GM21723 (cell line): ENCODE data around the gene SHISAL1.
"Not testable (repeated sequence)": the region's sequence is repeated elsewhere in the genome, so short reads cannot be mapped to it uniquely, and the experiment has no call there.

Source experiments
- ATAC-seq: cut with Tn5 transposase; IDR thresholded peaks from one replicate; pipeline ENCODE4 v1.9.1; 2021; ENCODE audit warnings: mild to moderate bottlenecking, moderate library complexity; ENCODE audit not compliant: unreplicated experiment

SHISAL1 gene

DNA sequence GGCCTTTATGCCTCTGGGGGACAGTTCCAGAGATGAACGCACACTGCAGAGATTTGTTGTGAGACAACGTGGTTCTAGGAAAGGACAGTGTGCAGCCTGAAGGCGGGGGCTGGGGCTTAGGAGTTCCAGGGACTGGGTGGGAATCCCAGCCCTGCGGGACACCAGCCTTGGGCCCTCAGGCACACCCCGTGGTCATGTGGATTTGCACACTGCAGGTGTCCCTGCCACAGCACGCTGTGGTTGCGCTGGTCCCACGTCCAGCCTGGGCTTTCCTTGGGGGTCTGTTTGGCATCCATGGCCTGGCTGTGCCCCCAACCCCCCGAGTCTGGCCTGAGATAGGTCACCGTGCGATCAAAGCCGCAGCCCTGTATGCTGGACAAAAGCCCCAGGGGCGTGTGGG is 7.3 kb downstream of the SHISAL1 start:
- no peak for ATAC-seq

DNA sequence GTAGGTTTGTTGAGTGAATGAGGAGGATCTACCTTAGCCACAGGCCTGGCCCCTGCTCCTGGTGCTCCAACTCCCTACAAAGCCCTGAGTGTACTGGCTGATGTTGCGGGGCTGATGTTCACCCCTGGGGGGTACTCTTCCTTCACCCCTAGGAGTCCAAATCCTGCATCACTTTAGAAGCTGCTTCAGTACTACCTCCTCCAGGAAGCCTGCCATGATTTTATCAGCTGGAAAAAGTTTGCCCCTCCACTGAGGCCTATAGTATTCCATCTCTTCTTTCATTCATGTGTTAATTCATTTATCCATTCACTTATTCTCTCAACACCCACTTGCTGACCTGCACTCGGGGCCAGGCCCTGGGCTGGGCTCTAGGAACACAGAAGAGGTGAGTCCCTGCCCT is 7.8 kb downstream of the SHISAL1 start:
- no peak for ATAC-seq

DNA sequence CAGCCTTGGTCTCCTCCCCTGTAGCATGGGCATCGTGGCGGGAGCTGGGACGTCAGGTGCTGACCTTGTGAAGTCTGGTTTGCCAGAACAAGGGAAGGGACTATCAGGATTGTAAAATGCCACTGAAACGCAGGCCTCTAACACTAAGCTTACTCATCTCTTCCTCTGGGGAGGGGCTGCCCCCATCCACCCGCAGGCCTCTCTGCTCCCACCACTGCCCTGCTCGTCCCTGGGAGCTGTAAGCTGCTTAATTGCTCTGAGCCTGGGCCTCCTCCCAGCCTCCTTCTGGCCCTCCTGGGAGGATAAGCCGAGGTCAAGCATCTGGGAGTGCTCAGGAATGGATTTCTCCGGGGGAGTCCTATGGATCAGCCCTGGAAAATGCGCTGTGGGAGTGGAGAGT is 8.4 kb downstream of the SHISAL1 start:
- ATAC-seq = no peak

DNA sequence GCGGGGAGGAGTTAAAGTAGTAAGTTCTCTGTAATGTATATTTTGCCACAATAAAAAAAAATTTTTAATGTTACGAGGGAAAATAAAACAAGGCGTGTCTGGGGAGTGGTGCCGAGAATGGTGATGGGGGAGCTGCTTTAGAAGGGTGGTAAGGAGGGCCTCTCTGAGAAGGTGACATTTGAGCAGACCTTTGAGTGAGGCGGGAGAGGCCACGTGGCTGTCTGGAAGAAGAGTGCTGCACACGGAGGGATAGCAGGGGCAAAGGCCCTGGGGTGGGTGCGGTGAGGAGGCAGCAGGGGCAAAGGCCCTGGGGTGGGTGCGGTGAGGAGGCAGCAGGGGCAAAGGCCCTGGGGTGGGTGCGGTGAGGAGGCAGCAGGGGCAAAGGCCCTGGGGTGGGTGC is 10.4 kb downstream of the SHISAL1 start:
- ATAC-seq = not testable (repeated sequence)

DNA sequence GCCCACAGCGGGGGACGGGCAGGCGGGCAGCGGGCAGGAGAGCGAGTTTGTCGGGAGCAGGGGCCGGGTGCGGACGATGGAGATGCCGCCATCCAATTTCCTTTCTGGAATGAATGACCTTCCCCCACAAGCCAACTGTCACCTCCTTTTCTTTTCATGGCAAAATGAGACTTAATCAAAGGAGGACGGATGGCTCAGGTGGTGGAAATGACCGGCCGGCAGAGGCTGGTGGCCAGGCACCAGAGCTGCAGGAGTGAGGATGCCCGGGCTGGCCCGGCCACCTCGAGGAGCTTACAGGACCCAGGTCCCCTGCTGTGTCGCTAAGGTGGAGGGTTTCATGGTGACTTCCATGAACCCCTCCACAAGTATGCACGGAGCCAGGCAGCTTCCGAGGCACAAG is 11.7 kb downstream of the SHISAL1 start:
- ATAC-seq = no peak

DNA sequence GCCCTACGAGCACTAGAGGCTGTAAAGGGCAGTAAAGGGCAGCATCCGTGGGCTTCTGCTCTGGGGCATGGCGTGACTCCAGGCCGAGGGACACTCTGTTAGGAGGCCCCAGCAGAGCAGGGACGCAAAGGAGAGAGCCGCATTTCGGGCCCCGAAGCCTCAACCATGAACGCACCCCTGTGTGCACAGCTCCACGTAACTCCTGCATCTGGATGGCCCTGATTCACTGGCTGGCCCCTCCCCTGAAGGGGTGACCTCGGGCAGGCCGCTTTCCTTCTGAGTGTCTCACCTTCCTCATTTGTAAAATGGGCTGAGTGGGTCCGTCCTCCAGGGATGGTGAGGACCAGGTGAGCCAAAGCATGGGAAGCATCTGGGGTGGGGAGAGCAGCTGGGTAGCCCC is 13.6 kb downstream of the SHISAL1 start:
- ATAC-seq = no peak

DNA sequence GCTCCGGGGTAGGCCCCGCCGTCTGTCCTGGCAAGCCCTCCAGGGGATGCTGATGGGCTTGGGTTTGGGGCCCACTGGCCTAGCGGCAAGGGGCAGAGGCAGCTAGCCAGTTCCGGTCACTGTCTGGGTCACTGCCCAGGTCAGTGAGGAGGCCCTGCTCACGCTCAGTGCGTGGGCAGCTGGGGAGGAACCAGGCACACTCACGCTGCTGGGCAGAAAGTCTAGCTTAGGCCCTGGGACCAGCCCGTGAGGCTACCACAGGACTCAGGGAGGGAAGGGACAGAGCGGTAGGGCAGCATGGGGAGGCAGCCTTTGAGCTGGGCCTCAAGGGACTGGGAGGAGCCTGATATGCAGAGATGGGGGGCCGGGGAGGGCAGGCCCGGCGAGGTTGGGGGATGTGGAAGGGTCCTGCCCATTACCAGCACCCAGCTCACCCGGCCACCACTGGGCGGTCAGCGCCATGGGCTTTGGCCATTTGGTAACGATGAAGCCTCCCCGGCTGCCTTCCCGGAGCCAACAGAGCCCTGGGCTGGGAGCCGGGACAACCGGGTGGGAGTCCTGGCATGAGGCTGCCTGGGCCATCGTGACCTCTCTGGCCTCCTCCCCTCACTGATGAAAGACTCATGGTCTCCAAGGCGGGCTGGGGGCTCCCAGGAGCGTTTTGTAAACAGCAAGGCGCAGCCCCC is 14.2 kb downstream of the SHISAL1 start:
- ATAC-seq = no peak

DNA sequence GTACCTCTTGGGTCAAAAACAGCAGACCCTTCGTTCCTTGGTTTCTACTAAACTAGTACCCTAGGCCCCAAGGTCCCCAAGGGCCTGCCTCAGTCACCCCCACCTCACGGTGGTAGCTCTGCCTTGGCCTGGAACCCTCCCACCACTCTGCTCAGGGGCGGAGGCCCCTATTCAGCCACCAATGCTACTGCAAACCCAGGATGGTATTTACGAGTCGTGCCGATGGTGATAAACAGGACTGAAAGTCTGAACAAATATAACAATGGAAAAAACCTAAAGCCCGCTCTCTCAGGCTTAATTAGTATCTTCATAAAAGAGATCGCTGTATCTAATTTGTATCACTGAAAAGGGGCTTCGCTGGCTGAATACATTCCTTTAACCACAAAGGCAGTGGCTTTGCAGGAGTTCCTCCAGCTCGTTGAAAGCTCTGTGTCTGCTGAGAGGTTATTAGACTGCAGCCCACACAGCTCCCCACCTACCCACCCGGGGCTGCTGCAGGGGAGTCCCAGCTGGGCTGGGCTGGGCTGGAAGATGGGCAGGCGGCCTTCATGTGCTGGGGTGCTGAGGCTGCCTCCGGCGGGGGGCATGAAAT is 15.2 kb downstream of the SHISAL1 start:
- no peak for ATAC-seq

DNA sequence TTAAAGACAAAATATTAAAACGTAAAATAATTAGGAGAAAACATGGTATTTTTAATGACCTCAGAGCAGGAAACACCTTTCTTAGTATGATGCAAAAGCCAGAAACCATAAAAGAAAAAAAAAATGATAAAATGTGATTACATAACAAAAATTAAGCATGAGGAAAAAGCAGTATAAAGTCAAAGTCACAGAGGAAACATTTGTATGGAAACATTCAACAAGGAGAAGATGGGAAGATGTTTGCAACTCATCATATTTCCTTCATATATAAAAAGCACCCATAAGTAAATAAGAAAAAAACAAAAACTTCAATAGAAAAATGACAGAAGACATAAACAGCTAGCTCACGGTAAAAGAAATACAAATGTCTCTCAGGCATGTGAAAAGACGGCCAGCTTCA is 17.3 kb downstream of the SHISAL1 start:
- no peak for ATAC-seq

DNA sequence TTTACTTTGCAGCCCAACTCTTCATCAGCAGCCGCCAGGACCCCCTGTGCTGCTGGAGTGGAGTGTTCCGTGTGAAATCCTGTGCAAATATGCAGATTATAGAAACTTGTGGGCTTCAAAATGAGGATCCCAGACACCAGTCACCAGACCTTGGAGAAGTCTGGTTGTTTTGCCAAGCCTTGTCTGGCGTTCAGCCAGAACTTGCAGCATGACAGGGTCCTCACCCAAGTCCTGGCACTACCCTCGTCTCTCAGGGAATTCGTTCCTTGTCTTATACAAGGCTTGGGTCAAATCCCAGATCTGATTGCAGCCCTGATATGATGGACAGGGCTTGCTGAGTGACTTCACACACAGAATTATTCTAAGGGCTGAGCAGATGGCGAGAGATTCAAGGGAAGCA is 18.9 kb downstream of the SHISAL1 start:
- ATAC-seq = no peak

DNA sequence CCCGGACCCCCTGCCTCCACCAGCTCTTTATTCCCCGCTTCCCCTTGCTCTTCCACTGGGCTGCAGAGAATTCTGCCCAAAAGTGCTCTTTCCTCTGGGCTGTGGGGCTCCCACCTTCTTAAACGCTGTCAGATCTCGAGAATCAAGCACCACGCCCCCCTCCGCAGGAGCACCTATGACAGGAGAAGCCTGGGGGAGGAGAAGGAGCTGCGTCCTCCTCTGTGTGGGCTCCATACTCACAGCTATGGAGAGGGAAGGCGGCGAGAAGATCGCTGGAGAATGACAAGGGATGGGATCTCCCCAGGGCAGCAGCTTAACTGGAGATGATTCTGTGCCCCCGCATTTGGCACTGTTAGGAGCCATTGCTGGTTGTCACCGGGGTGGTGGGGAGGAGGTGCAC is 19.7 kb downstream of the SHISAL1 start:
- ATAC-seq = no peak

DNA sequence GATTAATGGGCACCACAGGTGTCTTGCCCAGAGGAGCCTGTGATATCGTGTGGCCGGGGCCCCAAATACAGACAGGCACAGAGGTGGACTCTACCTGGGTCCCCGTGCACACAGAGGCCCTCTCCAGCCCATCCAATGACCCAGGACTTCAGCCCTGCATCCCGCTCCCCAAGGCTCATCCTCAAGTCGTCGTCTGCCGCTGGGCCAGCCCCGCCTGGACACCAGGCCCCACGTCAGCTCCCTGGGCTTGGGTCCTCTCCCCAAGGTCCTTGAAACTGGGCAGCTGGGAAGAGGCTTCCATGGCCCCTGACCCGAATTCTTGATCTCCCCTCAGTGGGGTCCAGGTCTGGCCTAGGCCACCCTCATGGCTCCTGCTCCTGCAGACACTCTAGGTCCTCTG is 20.2 kb downstream of the SHISAL1 start:
- no peak for ATAC-seq

DNA sequence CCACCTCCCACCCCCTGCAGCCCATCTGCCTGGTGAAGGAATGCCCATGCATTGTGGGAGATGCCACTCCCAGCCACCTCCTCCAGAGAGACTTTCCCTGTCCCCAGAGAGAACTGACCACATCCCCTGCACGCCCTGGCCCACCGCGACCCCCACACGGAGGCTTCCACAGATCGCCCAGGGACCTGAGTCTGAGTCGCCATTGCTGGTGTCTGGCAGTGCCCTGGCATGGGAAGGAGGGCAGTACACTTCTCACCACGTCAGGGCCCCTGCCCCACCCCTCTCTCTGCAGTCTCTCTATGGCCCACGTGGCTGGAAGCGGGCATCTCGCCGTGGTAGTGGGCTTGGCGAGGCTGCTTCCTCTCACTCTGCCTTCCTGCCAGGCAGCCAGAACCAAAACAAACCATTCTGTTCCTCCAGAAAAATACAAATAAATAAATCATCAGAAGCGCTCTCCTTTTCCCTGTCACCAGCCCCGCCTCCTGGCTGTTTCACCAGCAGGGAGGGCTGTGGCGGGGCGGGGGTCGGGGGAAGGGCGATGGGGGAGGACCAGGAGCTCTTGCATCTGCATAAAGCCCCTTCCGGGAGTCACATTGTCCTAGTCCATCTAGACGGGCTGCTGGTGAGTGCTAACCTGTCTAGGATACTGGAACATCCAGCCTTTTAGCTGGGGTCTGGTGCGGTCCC is 20.9 kb downstream of the SHISAL1 start:
- ATAC-seq = no peak

DNA sequence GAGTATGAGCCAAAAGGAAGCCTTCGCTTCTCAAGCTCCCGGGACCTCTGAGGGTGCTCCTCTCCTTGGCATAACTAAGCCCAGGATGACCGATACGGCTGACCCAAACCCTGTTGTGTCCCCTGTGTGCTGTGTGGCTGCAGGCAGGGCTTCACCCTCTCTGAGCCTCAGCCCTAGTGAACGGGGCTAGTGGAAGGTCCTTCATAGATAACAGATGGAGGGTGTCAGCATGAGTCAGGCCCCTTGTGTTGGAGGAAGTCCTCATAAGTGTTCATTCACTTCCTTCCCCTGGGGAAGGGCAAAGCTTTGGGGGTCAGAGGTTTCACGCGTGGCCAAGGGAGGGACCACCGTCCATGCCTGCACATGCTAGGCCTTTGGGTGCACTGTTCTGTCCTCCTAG is 21.5 kb downstream of the SHISAL1 start:
- ATAC-seq = no peak

DNA sequence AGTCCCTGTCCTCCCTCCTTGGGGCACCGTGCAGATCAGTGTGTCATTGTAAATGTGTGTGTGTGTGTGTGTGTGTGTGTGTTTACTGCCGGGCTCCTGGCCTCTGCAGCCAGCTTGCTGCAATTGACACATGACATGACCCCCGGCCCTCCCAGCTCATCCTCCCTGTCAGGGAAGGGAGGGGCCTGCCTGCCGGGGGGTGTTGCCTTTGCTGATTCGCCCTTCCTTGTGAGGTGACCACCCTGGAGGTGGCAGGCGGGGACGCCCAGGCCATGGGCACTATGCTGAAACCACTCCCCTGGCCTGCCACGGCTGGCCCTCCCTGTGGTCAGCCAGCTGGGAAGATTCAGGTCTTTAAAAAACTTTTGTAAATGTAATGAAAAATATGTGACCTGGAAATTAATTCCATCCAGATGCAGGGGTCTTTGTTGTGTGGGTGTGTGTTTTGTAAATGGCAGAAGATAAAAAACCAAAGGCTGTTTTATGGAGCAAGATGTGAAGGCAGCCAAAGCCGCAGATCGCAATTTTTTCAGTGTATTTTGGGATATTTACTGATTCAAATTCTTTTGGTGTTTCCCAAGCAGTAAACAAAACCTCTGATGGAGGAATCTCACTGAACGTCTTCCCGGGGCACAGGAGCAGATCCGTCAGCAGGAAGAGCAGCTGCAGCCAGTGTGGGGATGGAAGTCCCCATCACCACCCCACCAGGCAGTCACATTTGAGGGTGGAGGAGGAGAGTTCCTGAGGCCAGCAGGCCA is 23.2 kb downstream of the SHISAL1 start:
- no peak for ATAC-seq

DNA sequence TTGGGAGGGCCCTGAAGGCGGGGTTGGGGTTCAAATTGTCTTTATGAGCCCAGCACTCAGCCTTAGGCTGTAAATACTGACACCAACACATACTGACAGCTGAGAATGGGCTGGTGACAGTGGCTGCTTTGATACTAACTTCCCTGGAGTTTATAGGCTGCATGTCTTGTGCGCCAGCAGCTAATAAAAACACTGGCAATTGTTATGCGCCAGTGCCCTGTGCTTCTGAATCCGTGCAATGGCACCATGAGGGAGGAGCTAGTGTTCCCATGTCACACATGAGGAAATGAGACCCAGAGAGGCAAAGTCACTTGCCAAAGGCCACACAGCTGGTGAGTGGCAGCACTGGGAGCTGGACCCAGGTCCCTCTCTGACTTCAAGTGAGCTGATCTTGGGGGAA is 23.8 kb downstream of the SHISAL1 start:
- no peak for ATAC-seq

DNA sequence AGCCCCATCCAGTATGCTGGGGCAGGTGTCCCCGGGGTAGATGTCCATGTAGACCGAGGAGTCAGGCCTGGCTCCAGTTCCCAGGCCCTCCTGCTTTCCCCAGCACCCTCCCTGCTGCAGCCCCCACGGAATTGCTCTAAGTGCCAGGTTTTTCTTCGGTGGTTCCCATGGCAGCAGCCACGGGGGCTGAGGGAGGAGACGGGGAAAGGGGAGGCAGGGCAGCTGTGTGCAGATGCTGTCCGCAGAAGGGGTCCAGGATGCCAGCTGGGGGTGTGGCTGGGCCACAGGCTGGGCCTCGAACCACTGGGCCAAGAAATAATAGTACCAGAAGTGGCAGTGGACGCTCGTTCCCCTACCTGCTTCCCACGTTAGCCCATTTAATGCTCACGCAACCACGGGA is 25.0 kb downstream of the SHISAL1 start:
- no peak for ATAC-seq

DNA sequence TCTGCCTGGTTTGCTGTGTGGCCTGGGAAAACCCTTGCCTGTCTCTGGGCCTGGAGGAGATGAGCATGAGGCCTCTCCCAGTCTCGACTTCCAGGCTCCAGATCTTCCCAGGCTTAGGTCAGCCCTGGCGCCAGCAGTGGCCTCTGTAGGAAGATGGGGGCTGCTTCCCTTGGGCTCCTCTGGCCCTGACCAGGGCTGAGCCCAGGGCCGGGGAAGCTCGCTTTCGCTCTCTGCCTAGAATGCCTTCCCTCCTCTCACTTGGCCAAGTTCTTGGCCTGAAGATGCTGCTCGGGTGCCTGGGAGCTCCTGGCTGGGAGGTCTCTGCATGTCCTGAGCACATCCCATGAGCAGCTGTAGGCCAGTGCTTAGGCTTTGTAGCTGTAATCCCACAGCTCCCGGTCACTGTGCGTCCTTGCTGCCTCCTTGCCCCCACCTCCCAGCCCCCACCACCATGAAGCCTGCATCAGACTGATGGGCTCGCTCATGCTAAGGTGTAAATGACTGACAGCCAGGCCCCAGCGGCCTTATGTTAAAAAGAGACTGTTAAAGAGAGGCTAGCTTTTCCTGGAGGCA is 25.5 kb downstream of the SHISAL1 start:
- no peak for ATAC-seq

DNA sequence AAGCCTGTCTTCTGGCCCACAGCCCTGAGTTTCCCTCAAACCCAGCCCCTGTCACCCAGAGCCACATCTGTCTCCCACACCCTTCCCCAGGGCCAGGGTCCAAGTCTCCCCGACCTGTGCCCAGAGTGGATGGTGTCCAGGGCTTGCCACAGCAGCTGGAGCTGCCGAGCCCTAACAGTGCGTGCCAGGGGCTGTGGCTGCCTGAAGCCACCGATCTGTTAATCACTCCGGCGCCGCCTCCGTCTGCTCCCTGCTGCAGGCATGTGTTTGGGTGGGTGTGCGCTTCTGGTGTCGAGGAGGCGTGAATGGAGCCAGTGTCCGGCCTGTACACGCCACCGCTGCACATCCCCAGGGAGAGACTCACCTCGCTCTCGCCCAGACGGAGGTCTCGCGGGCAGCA is 26.1 kb downstream of the SHISAL1 start:
- no peak for ATAC-seq

DNA sequence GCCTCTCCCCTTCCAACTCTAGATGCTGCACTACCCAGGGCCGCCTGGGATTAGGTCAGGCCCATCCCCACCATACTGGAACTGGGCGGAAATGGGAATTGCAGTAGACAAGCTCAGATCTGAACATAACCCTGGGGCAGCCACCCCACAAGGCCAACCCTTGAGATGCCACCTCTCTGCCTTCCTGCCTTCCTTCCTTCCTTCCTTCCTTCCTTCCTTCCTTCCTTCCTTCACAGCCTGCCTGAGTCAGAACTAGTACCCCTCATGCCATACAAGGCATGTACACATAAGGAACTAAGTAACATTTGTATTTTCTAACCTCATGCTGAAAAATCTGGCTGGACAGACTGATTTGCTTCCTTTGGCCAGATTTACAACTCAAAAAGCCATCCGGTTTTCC is 28.0 kb downstream of the SHISAL1 start:
- ATAC-seq = no peak
